ENCODE results near the gene AFAP1L2.

The AFAP1L2 gene

DNA sequence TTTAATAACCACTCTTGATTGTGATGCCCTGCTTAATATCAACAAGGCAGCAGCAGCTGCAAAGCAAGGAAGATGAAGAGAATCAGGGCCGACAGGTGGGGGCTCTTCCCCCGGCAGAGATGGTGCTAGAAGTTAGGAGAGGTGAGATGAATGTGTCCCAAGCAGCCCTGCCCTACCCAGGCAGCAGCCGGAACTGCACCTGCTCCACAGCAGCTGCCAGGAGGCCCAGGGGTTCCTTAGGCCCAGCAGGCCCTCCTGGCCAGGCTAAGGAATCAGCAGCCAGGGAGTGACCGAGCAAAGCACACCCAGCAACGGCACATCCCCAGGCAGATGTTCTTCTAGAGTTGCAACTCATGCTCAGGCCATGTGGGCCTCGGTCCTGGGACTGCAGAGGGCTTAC is 17.9 kb downstream of the AFAP1L2 start:
- POLR2A ChIA-PET: no interaction called here
- CTCF ChIA-PET: interaction anchor here (1.4 to 4.3 kb wide), 5 partner anchors 8 to 23 kb away, joined by 3 to 23 read pairs (median 4); no protein-coding TSS in a partner anchor
- DNase-seq (ENCODE audit: extremely low spot score): no peak
- TF ChIP-seq, protein P1, sequence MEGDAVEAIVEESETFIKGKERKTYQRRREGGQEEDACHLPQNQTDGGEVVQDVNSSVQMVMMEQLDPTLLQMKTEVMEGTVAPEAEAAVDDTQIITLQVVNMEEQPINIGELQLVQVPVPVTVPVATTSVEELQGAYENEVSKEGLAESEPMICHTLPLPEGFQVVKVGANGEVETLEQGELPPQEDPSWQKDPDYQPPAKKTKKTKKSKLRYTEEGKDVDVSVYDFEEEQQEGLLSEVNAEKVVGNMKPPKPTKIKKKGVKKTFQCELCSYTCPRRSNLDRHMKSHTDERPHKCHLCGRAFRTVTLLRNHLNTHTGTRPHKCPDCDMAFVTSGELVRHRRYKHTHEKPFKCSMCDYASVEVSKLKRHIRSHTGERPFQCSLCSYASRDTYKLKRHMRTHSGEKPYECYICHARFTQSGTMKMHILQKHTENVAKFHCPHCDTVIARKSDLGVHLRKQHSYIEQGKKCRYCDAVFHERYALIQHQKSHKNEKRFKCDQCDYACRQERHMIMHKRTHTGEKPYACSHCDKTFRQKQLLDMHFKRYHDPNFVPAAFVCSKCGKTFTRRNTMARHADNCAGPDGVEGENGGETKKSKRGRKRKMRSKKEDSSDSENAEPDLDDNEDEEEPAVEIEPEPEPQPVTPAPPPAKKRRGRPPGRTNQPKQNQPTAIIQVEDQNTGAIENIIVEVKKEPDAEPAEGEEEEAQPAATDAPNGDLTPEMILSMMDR (IDR thresholded peaks at IDR 0.05; ENCODE audit: control extremely low read depth, extremely low read depth, low read depth, missing control alignments): no peak

DNA sequence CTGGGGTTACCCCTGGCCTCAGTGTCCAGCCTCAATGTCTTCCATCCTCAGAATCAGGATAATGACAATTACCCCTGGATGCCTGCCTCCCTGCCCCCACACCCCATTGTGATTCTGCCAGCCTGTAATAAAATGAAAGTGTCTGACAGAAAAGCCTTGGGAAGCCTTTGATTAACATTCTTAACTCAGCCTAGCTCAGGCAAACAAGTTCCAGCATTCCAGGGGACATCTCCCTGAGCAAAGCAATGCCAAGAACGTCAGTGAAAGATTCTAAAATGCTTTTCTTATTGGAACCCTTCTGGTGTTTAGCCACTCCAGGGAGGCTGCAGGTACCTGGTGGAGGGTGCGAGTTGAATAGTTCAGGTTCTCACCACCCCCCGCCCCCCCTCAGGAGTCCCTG is 18.7 kb downstream of the AFAP1L2 start:
- DNase-seq (ENCODE audit: extremely low spot score): no peak
- TF ChIP-seq, protein P1 (IDR thresholded peaks at IDR 0.05; ENCODE audit: control extremely low read depth, extremely low read depth, low read depth, missing control alignments): no peak
- CTCF ChIA-PET: interaction anchor here (0.9 to 4.3 kb wide), 3 partner anchors 11 to 24 kb away, joined by 3 to 23 read pairs (median 3); no protein-coding TSS in a partner anchor
- POLR2A ChIA-PET: no interaction called here

DNA sequence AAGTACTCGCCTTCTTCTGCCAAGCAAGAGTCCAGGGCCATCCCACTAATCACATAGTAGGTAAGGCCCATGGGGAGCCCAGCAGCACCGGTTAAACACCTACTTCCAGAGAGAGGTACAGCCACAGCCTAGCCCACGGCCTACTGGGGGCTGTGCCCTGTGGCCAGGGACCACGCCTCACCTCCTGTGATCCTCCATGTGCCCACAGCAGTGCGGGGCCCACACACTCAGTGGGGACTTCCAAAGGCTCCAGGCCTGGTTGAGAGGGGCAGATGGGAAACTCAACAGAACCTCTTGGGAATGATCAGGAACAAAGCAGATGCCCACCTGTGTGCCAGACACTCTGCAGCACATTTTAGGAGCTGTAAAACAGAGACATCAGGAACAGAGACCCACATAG is 19.7 kb downstream of the AFAP1L2 start:
- TF ChIP-seq, protein P1 (IDR thresholded peaks at IDR 0.05; ENCODE audit: control extremely low read depth, extremely low read depth, low read depth, missing control alignments): no peak
- no peak for DNase-seq (ENCODE audit: extremely low spot score)
- CTCF ChIA-PET: interaction anchor here (1.1 to 4.3 kb wide), 2 partner anchors 10 to 25 kb away, joined by 4 to 23 read pairs; no protein-coding TSS in a partner anchor
- POLR2A ChIA-PET: interaction anchor here (0.7 kb wide), 1 partner anchor 9 kb away, joined by 3 read pairs; no protein-coding TSS in a partner anchor

DNA sequence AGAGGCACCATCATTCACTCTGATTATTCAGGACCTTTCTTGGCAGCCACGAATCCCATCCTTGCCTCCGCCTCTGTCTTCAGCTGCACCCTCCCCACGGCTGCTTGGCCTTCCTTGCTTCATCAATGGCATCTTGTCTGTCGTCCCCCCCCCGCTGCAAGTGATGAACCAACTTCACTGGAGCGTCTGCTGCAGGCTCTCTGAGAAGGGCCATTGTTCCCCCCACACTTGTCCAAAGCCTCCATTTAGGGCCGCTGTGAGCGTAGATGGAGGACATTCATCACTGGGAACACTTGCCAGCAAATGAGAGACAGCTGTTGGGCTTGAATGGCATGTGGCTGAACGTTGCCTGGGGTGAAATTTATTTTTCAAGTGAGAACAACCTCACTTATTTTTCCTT is 20.1 kb downstream of the AFAP1L2 start:
- TF ChIP-seq, protein P1 (IDR thresholded peaks at IDR 0.05; ENCODE audit: control extremely low read depth, extremely low read depth, low read depth, missing control alignments): no peak
- DNase-seq (ENCODE audit: extremely low spot score): no peak
- ChIA-PET POLR2A (no interaction called here), CTCF (interaction anchor here (1.1 kb wide), 1 partner anchor 25 kb away, joined by 4 read pairs; no protein-coding TSS in a partner anchor)

DNA sequence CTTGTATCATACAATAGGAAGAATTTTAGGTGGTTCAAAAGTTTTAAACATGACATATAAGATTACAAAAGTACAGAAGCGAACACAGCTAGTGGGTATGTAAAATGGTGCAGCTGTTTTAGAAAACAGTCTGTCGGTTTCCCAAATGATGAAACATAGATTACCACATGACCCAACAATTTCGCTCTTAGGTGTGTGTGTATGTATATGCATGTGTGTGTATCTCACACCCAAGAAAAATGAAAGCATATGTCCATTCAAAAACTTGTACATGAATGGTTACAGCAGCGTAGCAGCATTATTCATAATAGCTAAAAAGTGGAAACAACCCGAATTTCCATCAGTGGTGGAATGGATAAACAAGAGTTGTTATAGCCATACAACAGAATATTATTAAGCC is 23.5 kb downstream of the AFAP1L2 start:
- TF ChIP-seq, protein P1 (IDR thresholded peaks at IDR 0.05; ENCODE audit: control extremely low read depth, extremely low read depth, low read depth, missing control alignments): no peak
- ChIA-PET POLR2A (no interaction called here), CTCF (interaction anchor here (1.0 to 2.8 kb wide), 4 partner anchors 8 to 77 kb away, joined by 3 to 11 read pairs (median 4); no protein-coding TSS in a partner anchor)
- no peak for DNase-seq (ENCODE audit: extremely low spot score)

DNA sequence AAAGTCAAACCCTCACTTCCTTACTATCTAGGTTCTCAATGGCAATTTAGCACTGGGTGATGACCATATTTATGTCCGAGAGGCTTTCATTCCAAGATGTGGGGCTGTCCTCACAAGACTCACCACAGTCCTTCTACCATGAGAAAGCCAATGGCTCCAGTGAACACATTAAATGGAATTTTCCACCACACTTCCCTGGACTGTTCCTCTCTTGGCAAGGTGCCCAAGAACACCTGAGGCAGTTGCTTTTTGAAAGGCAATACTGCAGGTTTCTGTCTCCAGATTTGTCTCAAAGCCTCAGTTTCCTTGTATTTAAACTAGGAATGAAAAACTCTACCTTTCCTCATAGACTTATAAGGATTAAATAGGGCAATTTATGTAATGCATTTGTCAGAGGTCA is 24.2 kb downstream of the AFAP1L2 start:
- no peak for DNase-seq (ENCODE audit: extremely low spot score)

More for the DNA sequence above, 24.2 kb downstream of the AFAP1L2 start:
- TF ChIP-seq, protein P1 (IDR thresholded peaks at IDR 0.05; ENCODE audit: control extremely low read depth, extremely low read depth, low read depth, missing control alignments): no peak
- CTCF ChIA-PET: interaction anchor here (1.0 to 2.8 kb wide), 3 partner anchors 10 to 77 kb away, joined by 3 to 11 read pairs (median 3); no protein-coding TSS in a partner anchor
- POLR2A ChIA-PET: no interaction called here

All from GM10248 (cell line).